IPS-18c (cell line): ENCODE results near the gene PACC1.

Source experiments
- H3K4me3 ChIP-seq: 2 replicates; pipeline ENCODE4 v1.7.0; 2013; ENCODE audit warnings: low read depth, mild to moderate bottlenecking, low read length, moderate library complexity; ENCODE audit not compliant: insufficient read depth
- H3K9me3 ChIP-seq: one replicate; pipeline ENCODE4 v1.6.1; 2013; ENCODE audit warnings: mild to moderate bottlenecking, low read length, moderate library complexity; ENCODE audit not compliant: control insufficient read depth, insufficient read depth

PACC1 gene

DNA sequence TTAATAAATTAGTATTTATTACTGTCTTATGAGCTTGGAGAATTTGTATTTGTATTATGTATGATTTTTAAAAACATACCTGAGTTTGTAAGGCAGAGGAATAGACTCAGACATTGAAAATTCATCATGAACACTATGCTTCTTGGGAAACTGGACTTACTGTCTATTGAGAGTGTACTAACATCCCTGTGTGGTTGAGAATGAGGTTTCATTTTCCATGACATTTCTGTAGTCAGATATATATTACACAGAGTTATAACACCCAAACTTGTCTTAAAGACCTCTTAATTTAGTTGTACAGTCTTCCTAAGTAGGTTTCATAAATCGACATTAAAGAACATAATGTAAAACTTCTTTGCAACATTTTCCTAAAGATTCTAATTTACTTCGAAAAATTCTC lies 99.5 kb downstream of the PACC1 start:
- no peak overlapping the region for H3K4me3 ChIP-seq

More for the DNA sequence above, 99.5 kb downstream of the PACC1 start:
- H3K9me3 ChIP-seq: no peaks in the 10 kb centered on the region
